Forelimb muscle (tissue), 1 donor: Measurements from ENCODE around the gene BNC1. TPM values are rescaled to one million over a fixed set of nuclear protein-coding genes. Genes with fewer than 3 reads are reported as not detected.

Experiments
- DNase-seq: peaks from one replicate; pipeline ENCODE4 v3.0.0-alpha.2; 2013; ENCODE audit warnings: low read depth
- polyA plus RNA-seq: library from polyadenylated mRNA; unstranded; fragments of 120-200 nt; gene quantifications from one replicate; pipeline ENCODE4 v1.2.1, GENCODE V29; 2013; ENCODE audit not compliant: insufficient read length

BNC1 gene
- polyA plus RNA-seq, result 1.8 TPM

GRCh38 chr15:83284559-83285283 is at the start of gene BNC1:
TSS of gene BNC1 (minus strand) at chr15:83284664. CDS start at chr15:83284628, 36 bp downstream.
- DNase-seq, result no peak

GRCh38 chr15:83327041-83327440 is 42.6 kb upstream of the BNC1 start:
- no peak for DNase-seq

- no peak for DNase-seq
Measured at GRCh38 chr15:83324799-83325198, 40.3 kb upstream of the BNC1 start.

GRCh38 chr15:83323296-83323711 is 38.8 kb upstream of the BNC1 start:
- peak; percentile 11 for DNase-seq

GRCh38 chr15:83322691-83323090 is 38.2 kb upstream of the BNC1 start:
- DNase-seq, result no peak

- no peak for DNase-seq
Measured at GRCh38 chr15:83322061-83322460, 37.6 kb upstream of the BNC1 start.

GRCh38 chr15:83320844-83321243 is 36.4 kb upstream of the BNC1 start:
- DNase-seq, result no peak

GRCh38 chr15:83320404-83320803 is 35.9 kb upstream of the BNC1 start:
- no peak for DNase-seq

- no peak for DNase-seq
Measured at GRCh38 chr15:83319771-83320170, 35.3 kb upstream of the BNC1 start.

- no peak for DNase-seq
Measured at GRCh38 chr15:83318861-83319415, 34.5 kb upstream of the BNC1 start.

GRCh38 chr15:83318036-83318435 is 33.6 kb upstream of the BNC1 start:
- DNase-seq, result no peak

- DNase-seq, result no peak
Measured at GRCh38 chr15:83312071-83312470, 27.6 kb upstream of the BNC1 start.

- no peak for DNase-seq
Measured at GRCh38 chr15:83310521-83311456, 26.3 kb upstream of the BNC1 start.

- DNase-seq, result no peak
Measured at GRCh38 chr15:83308671-83309070, 24.2 kb upstream of the BNC1 start.

- DNase-seq, result no peak
Measured at GRCh38 chr15:83306561-83306960, 22.1 kb upstream of the BNC1 start.

GRCh38 chr15:83305704-83306291 is 21.3 kb upstream of the BNC1 start:
- no peak for DNase-seq

- no peak for DNase-seq
Measured at GRCh38 chr15:83304861-83305703, 20.6 kb upstream of the BNC1 start.

GRCh38 chr15:83303535-83303934 is 19.1 kb upstream of the BNC1 start:
- no peak for DNase-seq

- no peak for DNase-seq
Measured at GRCh38 chr15:83300826-83301225, 16.4 kb upstream of the BNC1 start.

GRCh38 chr15:83299462-83299861 is 15.0 kb upstream of the BNC1 start:
- no peak for DNase-seq

- no peak for DNase-seq
Measured at GRCh38 chr15:83295417-83295816, 11.0 kb upstream of the BNC1 start.
